GM21447 (cell line): Measurements from ENCODE around the gene ZNF19.
"Not testable (repeated sequence)": the region's sequence is repeated elsewhere in the genome, so short reads cannot be mapped to it uniquely, and the experiment has no call there.

Experiments
- ATAC-seq: cut with Tn5 transposase; IDR thresholded peaks from one replicate; pipeline ENCODE4 v1.9.1; 2021; ENCODE audit not compliant: unreplicated experiment

The ZNF19 gene

GRCh38 chr16:71489122-71489521 lies at the start of gene ZNF19:
Gene ZNF19 (minus strand): TSS chr16:71489324. CDS start chr16:71482114, 7,210 bp downstream.
- ATAC-seq = no peak

GRCh38 chr16:71537643-71538042 lies 48.5 kb upstream of the ZNF19 start:
- ATAC-seq = no peak

- no peak for ATAC-seq
These were observed 47.8 kb upstream of the ZNF19 start for GRCh38 chr16:71536752-71537499.

- ATAC-seq = no peak
These were observed 43.2 kb upstream of the ZNF19 start for GRCh38 chr16:71532366-71532765.

- no peak for ATAC-seq
These were observed 39.7 kb upstream of the ZNF19 start for GRCh38 chr16:71528863-71529262.

- no peak for ATAC-seq
These were observed 39.1 kb upstream of the ZNF19 start for GRCh38 chr16:71528257-71528656.

GRCh38 chr16:71526111-71526631 lies 37.0 kb upstream of the ZNF19 start, which contains the start of gene CHST4:
Gene CHST4 (plus strand): TSS chr16:71526426. CDS start chr16:71536678, 10,252 bp downstream.
- ATAC-seq = no peak

- ATAC-seq = no peak
These were observed 35.7 kb upstream of the ZNF19 start for GRCh38 chr16:71524566-71525553.

GRCh38 chr16:71520550-71520949 lies 31.4 kb upstream of the ZNF19 start:
- no peak for ATAC-seq

- no peak for ATAC-seq
These were observed 25.9 kb upstream of the ZNF19 start for GRCh38 chr16:71515026-71515425.

GRCh38 chr16:71514476-71514875 lies 25.4 kb upstream of the ZNF19 start:
- ATAC-seq = no peak

- no peak for ATAC-seq
These were observed 24.2 kb upstream of the ZNF19 start for GRCh38 chr16:71513302-71513701.

GRCh38 chr16:71507061-71507460 lies 17.9 kb upstream of the ZNF19 start:
- ATAC-seq = no peak

GRCh38 chr16:71504901-71505300 lies 15.8 kb upstream of the ZNF19 start:
- no peak for ATAC-seq

GRCh38 chr16:71504051-71504450 lies 14.9 kb upstream of the ZNF19 start:
- ATAC-seq = not testable (repeated sequence)

GRCh38 chr16:71501547-71501946 lies 12.4 kb upstream of the ZNF19 start:
- ATAC-seq = no peak

GRCh38 chr16:71500964-71501363 lies 11.8 kb upstream of the ZNF19 start:
- no peak for ATAC-seq

- no peak for ATAC-seq
These were observed 10.7 kb upstream of the ZNF19 start for GRCh38 chr16:71499775-71500364.

- no peak for ATAC-seq
These were observed 8.9 kb upstream of the ZNF19 start for GRCh38 chr16:71498031-71498430.

- ATAC-seq = no peak
These were observed 4.1 kb upstream of the ZNF19 start for GRCh38 chr16:71493213-71493612.

GRCh38 chr16:71492786-71493185 lies 3.7 kb upstream of the ZNF19 start:
- no peak for ATAC-seq
